ENCODE results near the gene ITPK1. TPM values are rescaled to one million over a fixed set of nuclear protein-coding genes. Genes with fewer than 3 reads are reported as not detected.

Gene ITPK1
- total RNA-seq, 1 donor from 2014 or later = 30.5 TPM

- Mint-ChIP-seq H3K27ac (no peak overlapping the region), H3K36me3 (peaks cover 9% of the 10 kb centered on the region), H3K27me3 (ENCODE audit: low read depth) (no peaks in the 10 kb centered on the region), H3K9me3 (peaks cover 15% of the 10 kb centered on the region), H3K4me3 (no peak overlapping the region), H3K4me1 (peaks cover 14% of the 10 kb centered on the region)
- no peak for TF ChIP-seq CTCF (IDR thresholded peaks at IDR 0.05; ENCODE audit: unreplicated experiment)
- no peak for DNase-seq (ENCODE audit: low spot score in 2 of 2, unreplicated experiment in 2 of 2)
Observed at GRCh38 chr14:92962031-92962830, 153.5 kb downstream of the ITPK1 start.

DNA sequence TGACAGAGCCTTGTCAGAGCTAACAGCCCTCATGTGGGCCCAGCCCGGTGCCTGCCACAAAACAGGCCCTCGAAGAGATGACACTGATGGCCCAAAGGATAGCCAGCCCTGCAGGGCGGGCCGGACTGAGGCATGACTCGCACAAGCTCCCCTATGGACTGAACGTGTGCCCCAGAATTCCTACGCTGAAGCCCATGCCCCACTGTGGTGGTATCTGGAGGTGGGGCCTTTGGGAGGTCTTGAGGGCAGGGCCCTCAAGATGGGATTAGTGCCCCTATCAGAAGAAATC is 154.2 kb downstream of the ITPK1 start:
- no peak for DNase-seq (ENCODE audit: low spot score in 2 of 2, unreplicated experiment in 2 of 2)
- H3K27me3 Mint-ChIP-seq (ENCODE audit: low read depth) = no peaks in the 10 kb centered on the region
- TF ChIP-seq CTCF (IDR thresholded peaks at IDR 0.05; ENCODE audit: unreplicated experiment) = no peak
- H3K9me3 Mint-ChIP-seq = peaks cover 8% of the 10 kb centered on the region
- H3K36me3 Mint-ChIP-seq = peaks cover 11% of the 10 kb centered on the region
- H3K4me1 Mint-ChIP-seq = peaks cover 14% of the 10 kb centered on the region
- H3K4me3 Mint-ChIP-seq = no peak overlapping the region
- H3K27ac Mint-ChIP-seq = no peak overlapping the region

GRCh38 chr14:92960706-92961566 is 154.8 kb downstream of the ITPK1 start:
- DNase-seq (ENCODE audit: low spot score in 2 of 2, unreplicated experiment in 2 of 2) = no peak
- Mint-ChIP-seq H3K9me3 (peaks cover 6% of the 10 kb centered on the region), H3K27me3 (ENCODE audit: low read depth) (no peaks in the 10 kb centered on the region), H3K4me3 (no peak overlapping the region), H3K4me1 (peaks cover 14% of the 10 kb centered on the region), H3K27ac (no peak overlapping the region), H3K36me3 (peaks cover 11% of the 10 kb centered on the region)
- no peak for TF ChIP-seq CTCF (IDR thresholded peaks at IDR 0.05; ENCODE audit: unreplicated experiment)

DNA sequence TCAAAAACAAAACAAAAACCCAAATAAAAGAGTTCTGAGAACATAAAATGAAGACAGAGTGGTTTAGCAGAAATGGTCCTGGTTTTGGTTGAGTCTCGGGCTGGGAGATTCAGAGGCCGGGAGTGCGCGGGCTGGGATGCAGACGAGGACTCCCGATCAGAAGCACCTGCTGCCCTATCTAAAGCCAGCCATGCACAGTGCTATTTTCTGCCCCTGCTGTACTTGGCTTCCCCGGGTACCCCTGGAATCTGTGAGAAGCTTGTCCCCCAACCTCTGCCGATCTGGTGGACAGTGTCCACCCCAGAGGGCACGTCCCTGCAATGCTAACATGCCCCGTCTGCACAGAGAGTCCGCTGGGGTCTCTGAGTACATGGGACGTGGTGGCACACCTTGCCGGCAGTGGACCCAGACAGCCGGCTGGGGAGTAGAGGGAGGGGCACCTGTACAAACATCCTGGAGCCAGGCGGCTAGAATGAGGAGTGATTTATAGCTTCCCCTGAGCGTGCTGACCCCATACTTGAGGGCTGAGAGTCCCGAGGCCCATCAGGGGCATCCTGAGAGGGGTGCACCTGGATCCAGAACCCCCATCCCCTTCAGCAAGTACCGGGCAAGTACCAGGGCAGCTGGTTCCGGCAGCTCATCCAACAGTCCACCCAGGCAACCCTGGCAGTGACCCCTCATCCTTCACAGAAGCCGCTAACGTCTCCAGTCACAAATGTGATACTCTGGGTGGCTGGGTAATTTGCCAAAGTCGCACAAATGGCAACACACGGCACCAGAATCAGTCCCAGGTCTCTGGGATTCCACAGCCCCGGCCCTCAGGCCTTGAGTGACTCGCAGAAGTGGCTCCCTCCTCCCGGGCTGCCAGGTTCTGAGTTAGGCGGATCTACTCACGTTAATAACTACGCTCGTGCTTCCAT is 155.7 kb downstream of the ITPK1 start:
- DNase-seq (ENCODE audit: low spot score in 2 of 2, unreplicated experiment in 2 of 2) = no peak
- Mint-ChIP-seq H3K4me3 (no peak overlapping the region), H3K9me3 (peaks cover 1% of the 10 kb centered on the region), H3K36me3 (peaks cover 7% of the 10 kb centered on the region), H3K27me3 (ENCODE audit: low read depth) (no peaks in the 10 kb centered on the region), H3K4me1 (peaks cover 14% of the 10 kb centered on the region), H3K27ac (no peak overlapping the region)
- TF ChIP-seq CTCF (IDR thresholded peaks at IDR 0.05; ENCODE audit: unreplicated experiment) = no peak

GRCh38 chr14:92959189-92959531 is 156.6 kb downstream of the ITPK1 start:
- H3K4me3 Mint-ChIP-seq = no peak overlapping the region
- peaks cover 14% of the 10 kb centered on the region for H3K4me1 Mint-ChIP-seq
- H3K36me3 Mint-ChIP-seq = peaks cover 6% of the 10 kb centered on the region
- H3K27me3 Mint-ChIP-seq (ENCODE audit: low read depth) = no peaks in the 10 kb centered on the region
- no peak overlapping the region for H3K27ac Mint-ChIP-seq
- H3K9me3 Mint-ChIP-seq = no peaks in the 10 kb centered on the region
- no peak for TF ChIP-seq CTCF (IDR thresholded peaks at IDR 0.05; ENCODE audit: unreplicated experiment)
- DNase-seq (ENCODE audit: low spot score in 2 of 2, unreplicated experiment in 2 of 2) = no peak

Measured in mesothelial cell of epicardium (in vitro differentiated cells).